ENCODE data around the gene PTPN5.

The PTPN5 gene

GRCh38 chr11:18720091-18720807 is 71.3 kb downstream of the PTPN5 start:
- in situ Hi-C loops (cut with MboI; ENCODE audit: low sequenced_read_pairs): no loop called here

- in situ Hi-C loops (cut with MboI; ENCODE audit: low sequenced_read_pairs): no loop called here
Observed at GRCh38 chr11:18715476-18715875, 76.1 kb downstream of the PTPN5 start.

GRCh38 chr11:18714443-18714780 is 77.2 kb downstream of the PTPN5 start:
- in situ Hi-C loops (cut with MboI; ENCODE audit: low sequenced_read_pairs): no loop called here

GRCh38 chr11:18713646-18714442 is 77.8 kb downstream of the PTPN5 start:
- in situ Hi-C loops (cut with MboI; ENCODE audit: low sequenced_read_pairs): no loop called here

- in situ Hi-C loops (cut with MboI; ENCODE audit: low sequenced_read_pairs): no loop called here
Observed at GRCh38 chr11:18710545-18710944, 81.1 kb downstream of the PTPN5 start.

GRCh38 chr11:18709414-18709813 is 82.2 kb downstream of the PTPN5 start:
- in situ Hi-C loops (cut with MboI; ENCODE audit: low sequenced_read_pairs): no loop called here

- in situ Hi-C loops (cut with MboI; ENCODE audit: low sequenced_read_pairs): no loop called here
Observed at GRCh38 chr11:18707811-18708340, 83.7 kb downstream of the PTPN5 start.

GRCh38 chr11:18706330-18707243 is 85.0 kb downstream of the PTPN5 start:
- in situ Hi-C loops (cut with MboI; ENCODE audit: low sequenced_read_pairs): no loop called here

GRCh38 chr11:18705651-18706281 is 85.8 kb downstream of the PTPN5 start:
- in situ Hi-C loops (cut with MboI; ENCODE audit: low sequenced_read_pairs): no loop called here

- in situ Hi-C loops (cut with MboI; ENCODE audit: low sequenced_read_pairs): no loop called here
Observed at GRCh38 chr11:18704698-18705097, 86.9 kb downstream of the PTPN5 start.

GRCh38 chr11:18704045-18704645 is 87.5 kb downstream of the PTPN5 start:
- in situ Hi-C loops (cut with MboI; ENCODE audit: low sequenced_read_pairs): no loop called here

- in situ Hi-C loops (cut with MboI; ENCODE audit: low sequenced_read_pairs): no loop called here
Observed at GRCh38 chr11:18703001-18703763, 88.4 kb downstream of the PTPN5 start.

GRCh38 chr11:18701614-18702216 is 89.9 kb downstream of the PTPN5 start:
- in situ Hi-C loops (cut with MboI; ENCODE audit: low sequenced_read_pairs): no loop called here

- in situ Hi-C loops (cut with MboI; ENCODE audit: low sequenced_read_pairs): no loop called here
Observed at GRCh38 chr11:18700872-18701271, 90.7 kb downstream of the PTPN5 start.

- in situ Hi-C loops (cut with MboI; ENCODE audit: low sequenced_read_pairs): no loop called here
Observed at GRCh38 chr11:18700375-18700774, 91.2 kb downstream of the PTPN5 start.

GRCh38 chr11:18699848-18700261 is 91.7 kb downstream of the PTPN5 start:
- in situ Hi-C loops (cut with MboI; ENCODE audit: low sequenced_read_pairs): no loop called here

GRCh38 chr11:18699269-18699596 is 92.4 kb downstream of the PTPN5 start:
- in situ Hi-C loops (cut with MboI; ENCODE audit: low sequenced_read_pairs): no loop called here

- in situ Hi-C loops (cut with MboI; ENCODE audit: low sequenced_read_pairs): no loop called here
Observed at GRCh38 chr11:18698341-18699268, 93.0 kb downstream of the PTPN5 start, which contains the start of gene TMEM86A. Gene TMEM86A (plus strand): TSS chr11:18698779. CDS start chr11:18698887, 108 bp downstream.
